HG03064 (cell line): ENCODE data around the gene NPR2.

Source experiments
- ATAC-seq: cut with Tn5 transposase; IDR thresholded peaks from one replicate; pipeline ENCODE4 v1.9.1; 2021; ENCODE audit warnings: low read depth; ENCODE audit not compliant: unreplicated experiment

The NPR2 gene

GRCh38 chr9:35797311-35798109 is 6.1 kb downstream of the NPR2 start:
- ATAC-seq: no peak

GRCh38 chr9:35798658-35799374 is 7.4 kb downstream of the NPR2 start:
- no peak for ATAC-seq

GRCh38 chr9:35800530-35800929 is 9.1 kb downstream of the NPR2 start:
- no peak for ATAC-seq

- no peak for ATAC-seq
Observed at GRCh38 chr9:35801328-35802128, 10.1 kb downstream of the NPR2 start.

GRCh38 chr9:35806101-35806500 is 14.7 kb downstream of the NPR2 start:
- no peak for ATAC-seq

- ATAC-seq: no peak
Observed at GRCh38 chr9:35808433-35808832, 17.0 kb downstream of the NPR2 start.

GRCh38 chr9:35810122-35810521 is 18.7 kb downstream of the NPR2 start:
- no peak for ATAC-seq

- no peak for ATAC-seq
Observed at GRCh38 chr9:35811381-35812024, 20.1 kb downstream of the NPR2 start.

GRCh38 chr9:35812025-35812602 is 20.7 kb downstream of the NPR2 start, which contains the start of gene SPAG8:
SPAG8 (minus strand) TSS chr9:35812262; CDS start chr9:35812147, 115 bp downstream.
- peak; percentile 47 for ATAC-seq

GRCh38 chr9:35813434-35814105 is 22.2 kb downstream of the NPR2 start:
- ATAC-seq: no peak

GRCh38 chr9:35814106-35814840 is 22.9 kb downstream of the NPR2 start:
- peak; percentile 20 for ATAC-seq

GRCh38 chr9:35814841-35815543 is 23.6 kb downstream of the NPR2 start, which contains the start of gene HINT2:
HINT2 (minus strand) TSS chr9:35815042; CDS start chr9:35814979, 63 bp downstream.
- ATAC-seq: peak; percentile 70

- no peak for ATAC-seq
Observed at GRCh38 chr9:35816708-35817107, 25.3 kb downstream of the NPR2 start.

GRCh38 chr9:35818341-35818740 is 26.9 kb downstream of the NPR2 start:
- no peak for ATAC-seq

GRCh38 chr9:35820076-35820475 is 28.7 kb downstream of the NPR2 start:
- ATAC-seq: no peak

GRCh38 chr9:35822926-35823325 is 31.5 kb downstream of the NPR2 start:
- no peak for ATAC-seq

- no peak for ATAC-seq
Observed at GRCh38 chr9:35826071-35826701, 34.8 kb downstream of the NPR2 start.

- no peak for ATAC-seq
Observed at GRCh38 chr9:35827486-35827885, 36.1 kb downstream of the NPR2 start.
